ENCODE data around the gene SLC1A7.

The SLC1A7 gene

GRCh38 chr1:53142226-53142853 lies at the start of gene SLC1A7:
Gene SLC1A7 (minus strand): TSS chr1:53142638. CDS start chr1:53142449, 189 bp downstream.
- in situ Hi-C loops (cut with MboI; ENCODE audit: low sequenced_read_pairs), result no loop called here

GRCh38 chr1:53190210-53190611 lies 47.8 kb upstream of the SLC1A7 start:
- in situ Hi-C loops (cut with MboI; ENCODE audit: low sequenced_read_pairs), result loop anchor here (25.0 kb wide), 1 partner anchor 278 kb away; the partner anchor contains the start of gene ECHDC2

- in situ Hi-C loops (cut with MboI; ENCODE audit: low sequenced_read_pairs), result loop anchor here (25.0 kb wide), 1 partner anchor 277 kb away; the partner anchor contains the start of gene ECHDC2
These were observed 46.6 kb upstream of the SLC1A7 start for GRCh38 chr1:53189061-53189460.

GRCh38 chr1:53188099-53188498 lies 45.7 kb upstream of the SLC1A7 start:
- in situ Hi-C loops (cut with MboI; ENCODE audit: low sequenced_read_pairs), result loop anchor here (25.0 kb wide), 1 partner anchor 276 kb away; the partner anchor contains the start of gene ECHDC2

GRCh38 chr1:53187401-53187800 lies 45.0 kb upstream of the SLC1A7 start:
- in situ Hi-C loops (cut with MboI; ENCODE audit: low sequenced_read_pairs), result loop anchor here (25.0 kb wide), 1 partner anchor 275 kb away; the partner anchor contains the start of gene ECHDC2

GRCh38 chr1:53186533-53186932 lies 44.1 kb upstream of the SLC1A7 start:
- in situ Hi-C loops (cut with MboI; ENCODE audit: low sequenced_read_pairs), result loop anchor here (25.0 kb wide), 1 partner anchor 274 kb away; the partner anchor contains the start of gene ECHDC2

- in situ Hi-C loops (cut with MboI; ENCODE audit: low sequenced_read_pairs), result loop anchor here (25.0 kb wide), 1 partner anchor 274 kb away; the partner anchor contains the start of gene ECHDC2
These were observed 43.5 kb upstream of the SLC1A7 start for GRCh38 chr1:53185955-53186297.

- in situ Hi-C loops (cut with MboI; ENCODE audit: low sequenced_read_pairs), result loop anchor here (25.0 kb wide), 1 partner anchor 271 kb away; the partner anchor contains the start of gene ECHDC2
These were observed 40.9 kb upstream of the SLC1A7 start for GRCh38 chr1:53183095-53183990.

- in situ Hi-C loops (cut with MboI; ENCODE audit: low sequenced_read_pairs), result loop anchor here (25.0 kb wide), 1 partner anchor 270 kb away; the partner anchor contains the start of gene ECHDC2
These were observed 40.3 kb upstream of the SLC1A7 start for GRCh38 chr1:53182716-53183094.

- in situ Hi-C loops (cut with MboI; ENCODE audit: low sequenced_read_pairs), result loop anchor here (25.0 kb wide), 1 partner anchor 270 kb away; the partner anchor contains the start of gene ECHDC2
These were observed 39.7 kb upstream of the SLC1A7 start for GRCh38 chr1:53182111-53182593.

GRCh38 chr1:53180951-53181350 lies 38.5 kb upstream of the SLC1A7 start:
- in situ Hi-C loops (cut with MboI; ENCODE audit: low sequenced_read_pairs), result loop anchor here (25.0 kb wide), 1 partner anchor 269 kb away; the partner anchor contains the start of gene ECHDC2

GRCh38 chr1:53180226-53180625 lies 37.8 kb upstream of the SLC1A7 start:
- in situ Hi-C loops (cut with MboI; ENCODE audit: low sequenced_read_pairs), result loop anchor here (25.0 kb wide), 1 partner anchor 268 kb away; the partner anchor contains the start of gene ECHDC2

GRCh38 chr1:53176452-53177208 lies 34.2 kb upstream of the SLC1A7 start:
- in situ Hi-C loops (cut with MboI; ENCODE audit: low sequenced_read_pairs), result loop anchor here (25.0 kb wide), 1 partner anchor 264 kb away; the partner anchor contains the start of gene ECHDC2

- in situ Hi-C loops (cut with MboI; ENCODE audit: low sequenced_read_pairs), result loop anchor here (25.0 kb wide), 1 partner anchor 263 kb away; the partner anchor contains the start of gene ECHDC2
These were observed 32.8 kb upstream of the SLC1A7 start for GRCh38 chr1:53174971-53175913.

- in situ Hi-C loops (cut with MboI; ENCODE audit: low sequenced_read_pairs), result no loop called here
These were observed 30.1 kb upstream of the SLC1A7 start for GRCh38 chr1:53172426-53173128.

- in situ Hi-C loops (cut with MboI; ENCODE audit: low sequenced_read_pairs), result no loop called here
These were observed 24.5 kb upstream of the SLC1A7 start for GRCh38 chr1:53166912-53167311.

GRCh38 chr1:53166366-53166765 lies 23.9 kb upstream of the SLC1A7 start:
- in situ Hi-C loops (cut with MboI; ENCODE audit: low sequenced_read_pairs), result no loop called here

GRCh38 chr1:53165408-53165961 lies 23.0 kb upstream of the SLC1A7 start:
- in situ Hi-C loops (cut with MboI; ENCODE audit: low sequenced_read_pairs), result no loop called here
